ENCODE data around the gene PDK2. TPM values are rescaled to one million over a fixed set of nuclear protein-coding genes. Genes with fewer than 3 reads are reported as not detected.

The PDK2 gene
- total and polyA plus RNA-seq, 12 donors: 88.1 to 337 (median 225) TPM

DNA sequence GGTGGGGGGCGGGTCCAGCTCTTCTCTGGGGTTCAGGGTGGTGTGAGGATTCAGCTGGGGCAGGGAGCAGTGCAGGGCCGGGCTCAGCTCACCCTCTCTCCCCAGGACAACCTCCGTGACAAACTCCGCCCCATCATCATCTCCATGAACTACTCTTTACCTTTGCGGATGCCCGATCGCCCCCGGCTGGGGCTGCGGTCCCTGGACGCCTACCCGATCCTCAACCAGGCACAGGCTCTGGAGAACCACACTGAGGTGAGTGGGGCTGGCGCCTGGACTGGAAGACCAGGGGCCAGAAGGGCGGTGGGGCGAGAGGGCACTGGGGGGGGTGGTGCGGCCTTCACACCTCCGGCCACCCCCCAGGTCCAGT, 18.9 kb upstream of the PDK2 start:
- WGBS, 2 donors: 94 to 95% methylated on average over 16 of the region's 16 CpGs
- Histone ChIP-seq H3K27me3 (no peaks in the 10 kb centered on the region), H3K4me1 (peaks cover 0 to 17% (median 3%) of the 10 kb centered on the region in 9 donors), H3K27ac (no peak overlapping the region), H3K36me3 (peaks cover 0 to 94% (median 38%) of the 10 kb centered on the region in 9 donors), H3K4me3 (no peak overlapping the region), H3K9me3 (peaks cover 0 to 4% (median 0%) of the 10 kb centered on the region in 11 donors)
- ATAC-seq: no peak
- intact Hi-C loops (cut with DNase I): no loop called here
- no peak for DNase-seq
- TF ChIP-seq, protein P1, sequence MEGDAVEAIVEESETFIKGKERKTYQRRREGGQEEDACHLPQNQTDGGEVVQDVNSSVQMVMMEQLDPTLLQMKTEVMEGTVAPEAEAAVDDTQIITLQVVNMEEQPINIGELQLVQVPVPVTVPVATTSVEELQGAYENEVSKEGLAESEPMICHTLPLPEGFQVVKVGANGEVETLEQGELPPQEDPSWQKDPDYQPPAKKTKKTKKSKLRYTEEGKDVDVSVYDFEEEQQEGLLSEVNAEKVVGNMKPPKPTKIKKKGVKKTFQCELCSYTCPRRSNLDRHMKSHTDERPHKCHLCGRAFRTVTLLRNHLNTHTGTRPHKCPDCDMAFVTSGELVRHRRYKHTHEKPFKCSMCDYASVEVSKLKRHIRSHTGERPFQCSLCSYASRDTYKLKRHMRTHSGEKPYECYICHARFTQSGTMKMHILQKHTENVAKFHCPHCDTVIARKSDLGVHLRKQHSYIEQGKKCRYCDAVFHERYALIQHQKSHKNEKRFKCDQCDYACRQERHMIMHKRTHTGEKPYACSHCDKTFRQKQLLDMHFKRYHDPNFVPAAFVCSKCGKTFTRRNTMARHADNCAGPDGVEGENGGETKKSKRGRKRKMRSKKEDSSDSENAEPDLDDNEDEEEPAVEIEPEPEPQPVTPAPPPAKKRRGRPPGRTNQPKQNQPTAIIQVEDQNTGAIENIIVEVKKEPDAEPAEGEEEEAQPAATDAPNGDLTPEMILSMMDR (IDR thresholded peaks at IDR 0.05): no peak

DNA sequence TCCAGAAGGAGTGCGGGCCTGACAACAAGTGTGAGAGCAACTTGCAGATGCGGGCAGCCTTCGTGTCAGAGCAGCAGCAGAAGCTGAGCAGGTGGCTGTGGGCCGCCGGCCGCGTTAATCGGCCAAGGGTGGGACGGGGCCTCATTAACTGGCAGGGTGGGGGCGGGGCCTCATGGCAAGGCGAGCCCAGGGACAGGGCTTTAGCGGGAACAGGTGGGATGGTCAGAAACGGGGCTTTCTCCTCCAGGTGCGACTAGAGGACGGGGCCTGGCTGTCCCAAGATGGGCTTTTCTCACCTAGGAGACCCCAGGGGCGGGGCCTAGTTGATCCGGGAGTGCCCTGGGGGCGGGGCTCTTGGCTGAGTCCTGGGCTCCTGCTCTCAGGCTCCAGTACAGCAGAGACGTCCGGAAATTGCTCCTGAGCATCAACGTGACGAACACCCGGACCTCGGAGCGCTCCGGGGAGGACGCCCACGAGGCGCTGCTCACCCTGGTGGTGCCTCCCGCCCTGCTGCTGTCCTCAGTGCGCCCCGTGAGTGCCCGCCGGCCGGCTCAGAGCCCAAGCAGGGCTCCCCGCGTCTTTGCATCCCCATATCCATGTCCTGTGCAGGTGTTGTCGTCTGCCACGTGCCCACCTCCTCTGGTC, 18.4 kb upstream of the PDK2 start:
- H3K4me1 ChIP-seq: peaks cover 0 to 18% (median 3%) of the 10 kb centered on the region in 9 donors
- H3K36me3 ChIP-seq: peaks cover 0 to 94% (median 40%) of the 10 kb centered on the region in 9 donors
- intact Hi-C loops (cut with DNase I): no loop called here
- TF ChIP-seq, protein P1 (IDR thresholded peaks at IDR 0.05): no peak
- H3K27me3 ChIP-seq: no peaks in the 10 kb centered on the region
- H3K4me3 ChIP-seq: no peak overlapping the region
- H3K9me3 ChIP-seq: no peaks in the 10 kb centered on the region
- no peak for ATAC-seq
- DNase-seq: no peak
- H3K27ac ChIP-seq: no peak overlapping the region
- 75 to 80% methylated on average over 39 of the region's 39 CpGs for WGBS, 2 donors

DNA sequence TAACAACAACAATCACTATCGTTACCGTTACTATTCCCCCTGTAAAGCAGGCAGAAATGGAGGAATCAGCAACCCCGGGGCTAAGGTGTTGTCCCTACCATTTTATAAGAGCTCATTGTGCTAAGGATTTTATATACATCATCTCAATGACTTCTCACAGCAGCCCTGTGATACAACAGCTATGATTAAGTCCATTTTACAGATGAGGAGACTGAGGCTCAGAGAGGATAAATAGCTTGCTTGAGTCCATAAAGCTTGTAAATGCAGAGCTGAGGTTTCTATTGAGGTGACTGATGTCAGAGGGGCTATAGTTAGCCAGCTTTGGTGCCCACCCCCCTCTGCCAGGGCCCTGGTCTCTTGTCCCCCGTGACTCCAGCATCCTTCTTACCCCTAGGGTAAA, 16.7 kb upstream of the PDK2 start:
- TF ChIP-seq, protein P1 (IDR thresholded peaks at IDR 0.05): no peak
- DNase-seq (no peak), ATAC-seq (no peak)
- 96 to 97% methylated on average over 4 of the region's 4 CpGs for WGBS, 2 donors
- H3K36me3 ChIP-seq: peaks cover 0 to 96% (median 39%) of the 10 kb centered on the region in 9 donors
- no peak overlapping the region for H3K4me3 ChIP-seq
- H3K27ac ChIP-seq: no peak overlapping the region
- H3K4me1 ChIP-seq: peaks cover 0 to 18% (median 3%) of the 10 kb centered on the region in 9 donors
- H3K27me3 ChIP-seq: no peaks in the 10 kb centered on the region
- H3K9me3 ChIP-seq: no peaks in the 10 kb centered on the region
- intact Hi-C loops (cut with DNase I): no loop called here

DNA sequence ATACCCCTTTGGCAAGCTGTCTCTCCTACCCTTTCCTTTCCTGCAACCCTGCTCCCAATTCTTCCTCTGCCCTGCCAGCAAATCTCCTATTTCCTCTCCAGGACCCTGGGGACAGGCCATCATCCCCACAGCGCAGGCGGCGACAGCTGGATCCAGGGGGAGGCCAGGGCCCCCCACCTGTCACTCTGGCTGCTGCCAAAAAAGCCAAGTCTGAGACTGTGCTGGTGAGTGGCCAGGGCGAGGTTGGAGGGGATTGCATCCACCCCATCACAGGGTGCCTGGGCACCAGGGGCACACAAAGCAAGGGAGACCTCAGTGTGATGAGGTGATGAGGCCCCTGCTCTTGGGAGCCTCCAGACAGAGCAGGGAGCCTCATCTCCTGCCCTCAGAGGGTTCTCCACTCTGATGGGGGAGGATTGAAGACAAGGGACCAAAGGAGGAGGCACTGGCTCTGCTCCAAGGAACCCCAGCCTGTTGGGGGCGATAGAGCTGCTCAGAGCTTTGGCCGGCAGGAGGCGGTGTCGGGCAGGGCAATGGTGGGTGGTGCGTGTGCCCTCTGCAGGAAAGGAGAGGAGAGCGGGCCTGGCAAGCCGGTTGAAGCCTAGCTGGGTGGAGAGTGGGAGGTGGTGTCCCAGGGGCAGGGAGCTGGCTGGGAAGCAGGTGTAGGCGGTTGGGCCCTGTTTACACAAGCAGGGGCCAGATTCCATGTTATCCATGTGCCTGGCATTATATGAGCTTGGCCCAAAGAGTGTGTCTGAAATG, 15.6 kb upstream of the PDK2 start:
- peaks cover 0 to 91% (median 39%) of the 10 kb centered on the region in 9 donors for H3K36me3 ChIP-seq
- ATAC-seq: peak in 4 of 8 donors; percentile 16 to 46 (median 30)
- no peak for DNase-seq

More for the DNA sequence above, 15.6 kb upstream of the PDK2 start:
- Histone ChIP-seq H3K27me3 (no peaks in the 10 kb centered on the region), H3K4me3 (no peak overlapping the region), H3K9me3 (no peaks in the 10 kb centered on the region), H3K4me1 (peaks cover 0 to 18% (median 3%) of the 10 kb centered on the region in 9 donors), H3K27ac (peak overlapping the region in 1 of 10 donors; percentile 9)
- TF ChIP-seq, protein P1 (IDR thresholded peaks at IDR 0.05): peak in 6 of 9 donors; percentile 9 to 39 (median 32)
- 80 to 85% methylated on average over 12 of the region's 12 CpGs for whole genome bisulfite sequencing, 2 donors
- intact Hi-C loops (cut with DNase I): loop anchor here in 3 of 10 donors (10.0 kb wide), 3 partner anchors 195 to 515 kb away; no protein-coding TSS in a partner anchor

Measured in heart right ventricle (tissue), 16 donors.